Kidney capillary endothelial cell (primary cell): ENCODE data around the gene ZFYVE28.
"Not testable (repeated sequence)": the region's sequence is repeated elsewhere in the genome, so short reads cannot be mapped to it uniquely, and the experiment has no call there.

ENCODE experiments used
- DNase-seq: peaks from one replicate; pipeline ENCODE4 v3.0.0-alpha.2; 2018; ENCODE audit warnings: low spot score

The ZFYVE28 gene

DNA sequence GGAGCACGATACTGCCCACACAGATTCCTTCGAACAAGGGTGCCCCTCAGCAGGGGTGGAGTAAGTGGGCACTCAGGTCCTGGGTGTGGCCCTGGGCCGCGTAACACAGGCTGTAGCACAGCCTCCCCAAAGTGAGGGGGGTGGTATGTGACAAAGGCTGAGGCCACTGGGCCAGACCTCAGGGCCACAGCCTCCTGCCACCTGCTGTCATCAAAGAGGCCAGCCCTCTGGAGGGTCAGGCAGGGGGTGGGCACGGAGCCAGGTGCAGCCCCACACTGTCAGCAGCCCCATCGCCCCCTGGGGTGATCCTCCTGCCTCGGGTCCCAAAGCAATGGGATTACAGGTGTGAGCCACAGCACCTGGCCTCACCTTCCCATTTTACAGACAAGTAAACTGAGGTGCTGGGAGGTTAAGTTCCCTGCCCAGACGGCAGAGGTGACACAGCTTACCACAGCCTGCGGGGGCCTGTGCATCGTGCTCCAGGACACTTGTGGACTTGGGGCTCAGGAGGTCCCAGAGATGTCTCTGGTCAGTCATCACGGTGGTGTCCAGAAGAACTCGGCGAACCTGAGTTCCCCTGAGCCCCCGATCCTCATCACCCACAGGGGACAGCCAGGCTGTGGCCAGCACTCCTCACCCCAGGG, 129.0 kb downstream of the ZFYVE28 start:
- no peak for DNase-seq

DNA sequence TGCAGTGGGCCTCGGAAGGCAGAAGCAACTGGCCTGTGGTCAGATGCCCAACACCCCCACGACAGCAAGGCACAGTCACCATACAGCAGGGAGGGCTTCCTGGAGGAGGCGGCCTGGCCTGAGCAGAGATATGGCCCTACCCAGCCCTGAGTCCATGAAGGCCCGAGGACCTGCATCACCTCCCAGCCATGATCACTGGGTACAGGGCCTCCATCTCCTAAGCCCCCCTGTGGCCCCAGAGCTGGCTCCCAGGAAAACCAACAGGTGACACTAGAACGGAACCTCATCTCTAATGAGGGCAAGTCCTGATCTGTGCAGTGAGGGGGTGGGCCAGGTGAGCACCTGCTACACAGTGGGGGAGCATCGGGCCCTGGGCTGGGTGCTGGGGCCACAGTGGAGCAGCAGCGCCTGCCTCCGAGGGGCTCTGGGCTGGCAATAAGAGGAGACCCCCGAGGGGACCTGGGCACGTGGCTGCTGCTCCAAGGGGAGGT, 130.3 kb downstream of the ZFYVE28 start:
- no peak for DNase-seq

DNA sequence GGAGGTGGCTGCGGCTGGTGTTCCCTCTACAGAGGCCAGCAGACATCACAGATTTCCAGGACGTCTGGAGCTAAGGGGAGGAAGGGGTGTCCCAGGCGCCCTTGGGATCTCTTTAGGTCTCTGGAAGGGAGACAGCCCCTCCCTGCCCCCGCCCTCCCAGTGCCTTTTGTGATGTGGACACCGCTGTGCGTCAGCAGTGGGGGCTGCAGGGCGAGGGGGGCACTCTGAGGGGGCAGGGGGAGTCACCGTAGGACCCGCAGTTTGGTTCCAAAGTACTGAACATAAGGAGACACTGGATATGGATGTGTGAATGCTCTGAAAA, 130.9 kb downstream of the ZFYVE28 start:
- no peak for DNase-seq

DNA sequence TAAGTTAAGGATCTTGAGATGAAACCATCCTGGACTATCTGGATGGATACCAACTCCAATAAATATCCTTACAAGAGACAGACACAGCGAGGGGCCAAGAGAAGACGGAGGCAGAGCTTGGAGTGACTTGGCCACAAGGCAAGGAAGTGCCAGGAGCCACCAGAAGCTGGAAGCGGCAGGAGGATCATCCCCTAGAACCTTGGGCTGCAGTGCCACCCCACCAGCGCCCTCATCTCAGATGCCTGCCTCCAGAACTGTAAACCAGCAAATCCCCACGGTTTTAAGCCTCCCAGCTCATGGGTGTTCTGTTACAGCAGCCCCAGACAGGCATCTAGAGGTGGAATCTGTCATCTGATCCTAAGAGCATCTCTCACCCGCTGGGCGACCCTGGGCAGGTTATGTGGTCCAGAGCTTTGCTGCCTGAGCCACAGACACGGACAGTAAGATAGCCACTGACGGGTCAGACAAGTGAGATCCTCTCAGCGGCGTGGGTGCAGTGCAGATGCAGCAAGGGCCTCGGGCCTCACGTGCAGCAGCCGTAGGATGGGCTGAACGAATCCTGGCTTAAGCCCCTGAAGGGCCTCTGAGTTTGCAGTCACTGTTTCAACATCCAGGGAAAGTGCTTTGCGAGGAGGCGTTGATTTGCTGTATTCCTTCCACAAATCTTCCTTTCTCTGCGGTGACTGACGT, 131.4 kb downstream of the ZFYVE28 start:
- DNase-seq: no peak

DNA sequence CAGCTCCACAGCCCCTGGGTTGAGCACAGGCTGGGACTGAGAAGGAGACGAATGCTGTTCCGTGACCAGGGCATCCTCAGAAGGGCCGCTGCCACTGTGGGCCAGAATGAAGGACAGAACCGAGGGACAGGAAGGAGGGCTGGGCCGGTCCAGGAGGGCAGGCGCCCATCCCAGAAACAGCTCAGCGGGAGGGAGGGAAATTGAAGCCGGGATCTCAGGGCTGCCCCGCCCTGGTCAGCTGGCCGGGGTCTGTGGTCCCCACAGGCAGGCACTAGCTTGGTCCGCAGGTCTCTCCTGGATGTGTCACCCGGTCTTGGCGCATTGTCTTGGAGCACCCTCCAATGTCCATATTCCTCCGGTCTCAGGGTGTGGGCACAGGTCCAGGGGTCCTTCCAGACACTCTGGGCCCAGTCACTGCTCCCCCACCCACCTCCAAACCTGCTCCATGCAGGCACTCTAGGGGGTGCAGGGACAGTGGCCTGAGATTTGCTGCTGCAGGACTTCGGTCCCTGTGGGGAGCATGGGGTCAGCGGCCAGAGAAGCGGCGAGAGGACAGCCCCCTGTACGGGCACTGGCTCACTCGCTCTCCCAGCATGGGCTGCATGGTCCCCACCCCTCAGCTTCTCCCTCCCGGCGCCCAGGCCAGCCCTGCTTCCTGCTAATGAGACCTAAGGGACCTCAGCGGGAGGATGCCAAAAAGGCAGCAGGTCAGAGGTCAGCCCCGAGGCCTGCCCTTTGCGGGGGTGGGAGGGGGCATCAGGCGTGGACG, 132.6 kb downstream of the ZFYVE28 start:
- DNase-seq: no peak

DNA sequence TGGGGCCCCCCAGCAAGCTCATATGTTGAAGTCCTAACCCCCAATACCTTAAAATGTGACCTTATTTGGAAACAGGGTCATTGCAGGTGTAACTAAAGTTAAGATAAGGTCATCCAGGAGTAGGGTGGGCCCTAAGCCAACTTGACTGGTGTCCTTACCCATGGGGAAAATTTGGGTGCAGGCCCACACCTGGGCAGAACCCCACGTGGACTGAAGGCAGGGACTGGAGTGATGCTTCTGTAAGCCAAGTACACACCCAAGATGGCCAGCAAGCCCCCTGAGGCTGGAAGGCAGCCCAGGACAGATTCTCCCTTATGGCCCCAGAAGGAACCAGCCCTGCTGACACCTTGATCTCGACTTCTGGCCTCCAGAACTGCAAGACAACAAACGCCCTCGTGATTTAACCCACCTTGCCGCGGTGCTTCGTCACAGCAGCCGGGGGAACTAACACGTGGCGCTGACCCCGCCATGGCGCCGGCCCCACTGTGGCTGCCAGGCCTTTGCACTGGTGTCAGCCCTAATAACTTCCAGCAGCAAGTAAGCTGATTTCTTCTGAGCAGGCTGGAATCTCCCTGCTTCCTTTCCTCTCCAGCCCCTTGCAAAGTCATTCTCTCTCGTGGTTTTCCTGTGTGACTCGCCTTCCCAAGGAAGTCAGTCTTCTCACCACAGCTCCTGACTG, 133.4 kb downstream of the ZFYVE28 start:
- peak; percentile 35 for DNase-seq

DNA sequence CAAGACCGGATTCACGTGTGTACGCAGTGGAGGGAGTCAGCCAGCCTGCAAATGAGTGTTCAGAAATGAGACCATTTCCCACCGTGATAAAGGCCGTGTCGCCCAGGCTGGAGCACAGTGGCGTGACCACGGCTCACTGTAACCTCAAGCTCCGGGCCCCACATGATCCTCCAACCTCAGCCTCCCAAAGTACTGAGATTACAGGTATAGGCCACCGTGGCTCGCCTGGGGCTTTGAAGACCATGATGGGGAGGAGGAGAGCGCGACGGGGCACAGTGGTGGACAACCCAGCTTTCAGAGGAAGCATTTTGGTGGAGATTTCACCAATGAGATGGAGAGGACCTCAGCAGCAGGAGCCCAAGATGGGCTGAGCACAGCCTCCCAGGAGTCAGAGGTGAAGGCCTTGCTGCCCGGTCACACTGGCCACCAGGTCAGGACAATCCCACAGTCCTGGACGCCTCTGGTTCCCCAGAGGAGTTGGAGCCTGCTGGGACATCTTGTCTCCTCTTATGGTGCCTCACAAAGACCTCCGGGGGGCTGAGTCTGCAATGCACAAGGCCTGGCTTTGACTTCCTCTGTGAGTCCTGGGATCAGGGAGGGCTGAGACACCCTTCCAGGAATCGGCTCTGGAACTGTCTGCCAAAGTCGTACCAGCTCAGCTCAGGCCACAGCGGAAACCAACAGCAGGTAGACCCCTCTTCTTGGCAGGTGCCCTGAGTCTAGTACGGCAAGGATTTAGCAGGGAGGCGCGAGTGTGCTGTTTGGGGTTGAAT, 134.1 kb downstream of the ZFYVE28 start:
- DNase-seq: no peak

DNA sequence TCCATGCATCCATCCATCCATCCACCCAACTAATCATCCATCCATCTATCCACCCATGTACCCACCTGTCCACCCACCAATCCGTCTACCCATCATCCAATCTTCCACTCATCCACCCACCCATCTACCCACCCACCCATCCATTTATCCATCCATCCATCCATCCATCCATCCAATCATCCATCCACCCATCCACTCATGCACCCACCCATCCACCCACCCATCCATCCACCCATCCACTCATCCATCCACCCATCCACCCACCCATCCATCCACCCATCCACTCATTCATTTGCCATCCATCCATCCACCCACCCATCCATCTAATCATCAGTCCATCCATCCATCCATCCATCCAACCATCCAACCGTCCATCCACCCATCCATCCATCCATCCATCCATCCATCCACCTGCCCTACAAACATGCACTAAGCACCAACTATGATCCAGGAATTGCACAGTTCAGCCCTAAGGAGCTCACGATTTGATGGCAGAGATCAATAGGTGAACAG, 135.2 kb downstream of the ZFYVE28 start:
- DNase-seq: no peak

DNA sequence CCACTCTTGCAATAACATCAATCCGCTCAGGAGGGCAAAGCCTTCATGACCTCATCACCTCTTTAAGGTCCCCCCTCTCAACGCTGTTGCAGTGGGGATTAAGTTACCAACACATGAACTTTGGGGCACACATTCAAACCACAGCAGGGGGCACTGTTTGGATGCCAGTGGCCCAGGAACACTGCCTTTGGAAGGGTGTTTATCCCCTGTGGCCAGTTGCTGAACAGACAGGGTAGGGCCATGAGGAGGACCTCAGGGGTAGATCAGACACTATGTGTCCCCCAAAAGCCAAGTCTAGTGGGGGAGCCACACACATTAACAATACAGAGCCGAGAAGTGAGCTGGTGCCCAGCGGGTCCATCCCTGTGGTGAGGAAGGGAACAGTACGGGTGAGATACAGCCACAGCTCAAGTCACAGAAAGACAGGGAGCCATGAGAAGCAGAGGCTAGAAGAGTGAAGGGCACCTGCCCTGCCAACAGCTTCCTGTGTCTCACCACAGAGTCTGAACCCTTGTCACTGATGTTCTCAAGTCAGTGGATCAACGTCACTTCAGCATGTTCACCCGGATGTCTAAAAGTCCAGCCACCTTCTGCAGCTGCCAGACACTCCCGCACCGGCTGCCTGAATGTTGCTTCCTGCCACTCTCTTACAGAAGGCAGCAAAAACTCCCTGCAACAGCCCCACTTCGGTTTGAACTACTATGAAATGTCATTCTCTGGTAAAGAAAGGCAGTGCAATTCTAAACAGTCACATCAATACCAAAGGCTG, 136.7 kb downstream of the ZFYVE28 start:
- DNase-seq: peak; percentile 28

DNA sequence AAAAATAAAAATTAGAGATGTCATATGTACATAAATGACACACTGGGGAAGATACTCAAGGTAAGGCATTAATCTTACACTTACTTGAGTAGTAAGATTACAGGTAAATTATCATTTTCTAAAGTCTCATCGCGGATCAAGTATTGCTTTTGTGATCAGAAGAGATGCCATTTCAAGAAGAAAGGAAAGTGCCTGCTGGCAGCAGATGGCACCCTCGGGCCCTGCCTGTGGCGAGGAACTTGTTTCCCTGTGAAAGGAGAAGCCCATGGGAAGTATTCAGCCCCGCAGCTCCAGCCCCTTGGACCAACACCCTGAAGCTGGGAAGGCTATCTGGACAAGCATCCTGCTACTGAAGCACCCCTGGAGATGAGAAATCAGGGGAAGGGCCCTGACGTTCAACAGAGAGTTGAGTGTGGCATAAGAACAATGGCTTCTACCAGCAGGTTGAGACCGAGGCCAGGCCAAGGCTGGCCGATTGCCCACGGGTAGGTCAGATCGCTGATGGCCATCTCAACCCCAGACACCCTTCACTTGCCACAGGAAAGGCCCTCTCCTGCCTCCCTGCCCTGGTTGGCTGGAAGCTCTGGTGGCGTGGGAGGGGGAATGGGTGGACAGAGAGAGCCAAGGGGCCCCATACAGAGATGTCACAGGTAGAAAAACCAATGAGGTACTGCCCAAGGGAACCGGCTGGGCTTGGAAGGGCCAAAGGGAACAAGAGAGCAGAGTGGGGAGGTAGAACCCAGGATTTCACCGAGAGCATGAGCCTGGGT, 137.7 kb downstream of the ZFYVE28 start:
- DNase-seq: no peak

DNA sequence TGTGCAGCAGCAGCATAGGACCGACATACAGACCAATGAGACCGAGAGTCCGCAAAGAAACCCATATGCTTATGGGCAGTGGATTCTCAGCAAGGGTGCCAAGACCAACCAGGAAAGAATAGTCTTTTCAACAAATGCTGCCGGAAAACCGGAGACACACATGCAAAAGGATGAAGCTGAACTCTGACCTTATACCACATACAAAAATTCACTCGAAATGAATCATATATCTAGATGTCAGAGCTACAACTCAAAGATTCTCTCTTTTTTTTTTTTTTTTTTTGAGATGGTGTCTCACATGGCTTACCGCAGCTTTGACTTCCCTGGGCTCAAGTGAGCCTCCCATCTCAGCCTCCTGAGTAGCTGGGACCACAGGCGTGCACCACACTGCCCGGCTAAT, 140.5 kb downstream of the ZFYVE28 start:
- no peak for DNase-seq

DNA sequence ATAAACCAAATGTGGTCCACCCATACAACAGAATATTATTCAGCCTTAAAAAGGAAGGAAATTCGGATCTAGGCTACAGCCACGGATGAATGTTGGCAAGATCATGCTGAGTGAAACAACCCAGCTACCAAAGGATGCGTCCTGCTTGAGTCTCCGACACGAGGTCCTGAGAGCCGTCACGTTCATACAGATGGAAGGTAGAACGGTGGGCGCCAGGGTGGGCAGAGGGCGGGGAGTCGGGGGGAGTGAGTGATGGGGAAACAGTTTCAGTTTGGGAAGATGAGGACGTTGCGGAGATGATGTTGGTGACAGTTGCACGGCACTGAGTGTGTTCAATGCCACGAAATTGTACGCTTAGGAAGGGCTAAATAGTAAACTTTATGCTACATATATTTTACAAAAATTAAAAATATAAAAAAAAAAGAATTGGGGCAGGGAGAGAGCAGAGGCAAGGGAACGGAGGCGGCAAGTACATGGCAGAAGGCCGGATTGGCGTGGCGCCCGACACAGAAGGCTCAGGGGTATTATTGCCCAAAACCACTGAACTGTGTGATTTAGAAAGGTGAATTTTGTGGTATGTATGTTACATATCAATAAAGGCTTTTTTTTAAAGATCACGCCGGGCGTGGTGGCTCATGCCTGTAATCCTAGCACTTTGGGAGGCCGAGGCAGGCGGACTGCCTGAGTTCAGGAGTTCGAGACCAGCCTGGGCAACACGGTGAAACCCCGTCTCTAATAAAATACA, 141.7 kb downstream of the ZFYVE28 start:
- DNase-seq: no peak

DNA sequence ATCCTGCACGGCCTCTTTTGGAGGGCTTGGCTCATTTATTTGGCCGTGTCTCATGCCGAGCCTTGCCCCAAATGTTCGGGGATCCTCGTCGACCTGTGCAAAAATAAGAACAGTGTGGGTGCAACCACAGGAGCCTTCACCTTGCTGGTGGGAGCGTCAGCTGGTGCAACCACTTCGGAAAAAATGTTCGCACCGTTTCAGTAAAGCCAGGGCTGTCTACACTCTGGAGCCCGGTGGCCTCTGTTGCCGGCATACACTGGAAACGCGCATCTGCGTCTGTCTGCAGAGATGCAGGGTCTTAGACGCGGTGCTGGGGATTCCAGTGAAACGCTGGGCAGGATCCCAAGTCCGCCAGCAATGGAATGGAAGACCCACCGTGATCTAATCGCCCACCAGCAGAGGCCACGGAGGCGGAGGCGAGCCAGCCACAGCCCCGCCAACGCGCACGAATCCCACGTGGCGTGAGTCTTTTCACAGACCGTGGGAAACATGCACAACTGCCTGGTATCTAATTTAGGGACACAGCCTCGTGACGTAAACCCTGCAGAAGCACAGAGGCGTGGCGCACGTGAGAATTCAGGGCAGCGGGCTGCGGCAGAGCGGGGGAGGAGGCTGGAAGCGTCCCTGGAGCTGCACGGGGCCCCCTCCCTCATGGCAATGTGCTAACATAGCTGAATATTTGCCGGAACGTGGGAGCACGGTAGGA, 142.7 kb downstream of the ZFYVE28 start:
- no peak for DNase-seq

DNA sequence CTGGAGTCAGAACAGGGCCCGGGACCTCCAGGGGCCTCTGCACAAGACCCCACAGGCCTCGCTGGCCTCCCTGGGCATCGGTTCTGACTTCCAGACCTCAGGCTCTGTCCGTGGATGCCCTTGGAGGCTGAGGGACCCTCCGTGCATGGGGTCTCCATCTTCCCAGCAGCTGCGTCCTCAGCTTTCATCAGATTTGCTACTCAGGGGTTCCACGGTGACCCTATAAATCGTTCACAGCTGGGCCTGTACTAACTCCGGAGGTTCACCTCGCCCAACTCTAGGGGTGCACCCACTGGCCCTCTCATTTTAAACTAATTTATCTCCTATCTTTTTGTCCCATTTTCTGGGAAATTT, 143.4 kb downstream of the ZFYVE28 start:
- DNase-seq: not testable (repeated sequence)

DNA sequence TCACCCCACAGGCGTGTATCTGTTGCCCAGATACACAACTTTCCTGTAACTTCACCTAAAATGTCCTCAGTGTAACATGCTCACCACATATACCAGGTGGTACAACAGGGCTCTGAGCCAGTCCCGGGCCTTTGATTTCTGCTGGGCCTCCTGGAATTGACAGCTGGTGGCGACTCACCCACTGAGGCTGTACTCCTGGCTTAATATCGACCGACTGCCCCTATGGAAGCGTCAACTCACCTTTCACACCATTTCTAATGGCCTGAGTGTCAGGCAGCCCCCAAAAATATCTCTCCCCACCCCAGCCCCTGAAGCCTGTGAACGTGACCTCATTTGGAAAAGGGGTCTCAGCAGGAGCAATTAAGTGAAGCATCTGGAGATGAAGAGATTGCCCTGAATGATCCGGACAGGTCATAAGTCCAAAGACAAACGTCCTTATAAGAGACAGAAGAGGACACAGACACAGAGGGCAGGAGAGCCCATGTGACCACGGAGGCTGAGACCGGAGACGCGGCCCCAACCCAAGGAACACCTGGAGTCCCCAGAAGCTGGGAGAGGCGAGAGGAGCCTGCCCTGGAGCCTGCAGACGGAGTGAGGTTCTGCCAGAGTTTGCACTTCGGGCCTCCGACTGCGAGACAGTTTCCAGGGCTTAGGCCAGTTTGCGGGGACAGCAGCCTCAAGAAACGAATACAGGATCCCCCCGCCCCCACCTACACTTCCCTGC, 144.0 kb downstream of the ZFYVE28 start:
- no peak for DNase-seq

DNA sequence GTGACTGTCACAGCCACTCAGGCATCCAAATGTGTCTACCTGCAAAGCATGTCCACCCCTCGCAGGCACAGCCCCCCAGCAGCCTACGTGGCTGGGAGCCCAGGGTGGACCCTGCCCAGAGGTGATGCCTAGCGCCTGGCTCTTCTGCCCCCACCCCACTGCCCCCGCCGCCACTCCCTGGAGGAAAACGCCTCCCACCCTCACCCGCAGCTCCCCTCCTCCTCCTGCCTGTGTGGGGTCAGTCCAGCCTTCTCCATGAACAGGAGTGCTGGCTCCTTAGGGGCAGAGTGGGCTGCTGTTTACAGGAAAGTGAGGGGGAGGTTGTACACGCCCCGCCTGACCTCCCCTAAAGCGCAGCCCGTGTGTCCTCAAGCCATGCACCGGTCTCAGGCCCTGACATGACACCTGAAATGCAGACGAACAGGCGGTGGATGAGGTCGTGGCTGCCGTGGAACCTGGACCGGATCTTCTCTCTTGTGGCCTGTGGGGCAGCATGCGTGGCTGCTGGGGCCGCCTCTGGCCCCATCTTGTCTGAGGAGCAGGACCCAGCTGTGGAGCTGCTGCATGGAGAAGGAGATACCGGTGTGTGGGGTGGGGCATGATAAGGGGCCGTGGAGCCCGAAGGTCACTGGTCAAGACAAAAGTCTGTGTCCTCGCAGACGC, 144.7 kb downstream of the ZFYVE28 start:
- DNase-seq: no peak

DNA sequence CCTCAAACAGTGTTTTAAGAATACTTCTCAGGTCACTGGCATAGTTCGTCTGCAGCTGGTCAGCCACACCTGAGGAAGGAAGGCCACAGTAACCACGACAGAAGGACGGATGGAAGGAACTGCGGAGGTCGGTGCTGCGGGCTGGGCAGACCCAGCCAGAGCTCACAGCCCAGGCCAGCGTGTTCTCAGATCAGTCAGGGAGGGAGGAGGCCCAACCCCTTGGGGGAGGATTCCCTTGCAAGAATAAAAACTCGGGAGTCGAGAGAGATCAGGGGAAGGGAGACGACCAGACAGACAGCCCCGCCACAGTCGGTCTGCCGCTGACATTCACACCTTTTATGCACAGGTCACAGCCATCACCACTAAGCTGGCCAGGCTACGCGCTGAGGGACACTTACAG, 145.2 kb downstream of the ZFYVE28 start:
- DNase-seq: no peak

DNA sequence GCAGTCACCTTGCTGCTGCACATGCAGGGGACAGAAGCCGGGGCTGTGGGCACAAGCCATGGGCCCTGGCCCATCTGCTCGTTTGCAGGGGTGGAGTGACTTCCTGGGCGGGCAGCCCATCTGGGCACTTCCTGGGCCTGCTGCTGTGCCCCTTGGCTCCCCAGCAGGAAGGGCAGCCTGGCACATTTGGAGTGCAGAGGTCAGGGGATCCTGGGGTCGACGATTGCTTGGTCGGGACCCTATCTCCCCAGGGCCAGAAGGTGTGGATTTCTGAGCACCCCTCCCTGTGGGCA, 145.7 kb downstream of the ZFYVE28 start:
- no peak for DNase-seq
